Uterus (tissue), 4 donors: Measurements from ENCODE around the gene CHRNA4. TPM values are rescaled to one million over a fixed set of nuclear protein-coding genes. Genes with fewer than 3 reads are reported as not detected.

Source experiments
- DNase-seq, 2 donors: peaks; one replicate each; pipeline ENCODE4 v3.0.0-alpha.2; 2019 to 2020
- H3K27ac ChIP-seq, 2 donors: fragments of 200-600 bp; sonication (generic); 1 replicate in 1 of 2; 2 replicates in 1 of 2; pipeline ENCODE4 v1.5.1; 2016 to 2018
- H3K27me3 ChIP-seq, 2 donors: fragments of 200-600 bp; sonication (generic); one replicate each; pipeline ENCODE4 v1.5.1; 2018 to 2019; ENCODE audit warnings: control low read depth in 1 of 2
- H3K36me3 ChIP-seq, 2 donors: fragments of 200-600 bp; sonication (generic); one replicate each; pipeline ENCODE4 v1.5.1; 2019; ENCODE audit warnings: control low read depth in 1 of 2
- H3K4me1 ChIP-seq, 2 donors: fragments of 200-600 bp; sonication (generic); one replicate each; pipeline ENCODE4 v1.5.1; 2018 to 2019; ENCODE audit warnings: control low read depth in 1 of 2
- H3K4me3 ChIP-seq, 2 donors: fragments of 200-600 bp; sonication (generic); 1 replicate in 1 of 2; 2 replicates in 1 of 2; pipeline ENCODE4 v1.5.1; 2018 to 2019; ENCODE audit warnings: mild to moderate bottlenecking in 1 of 2
- H3K9me3 ChIP-seq, 2 donors: fragments of 200-600 bp; sonication (generic); one replicate each; pipeline ENCODE4 v1.5.1; 2019; ENCODE audit warnings: control low read depth in 1 of 2
- POLR2A ChIP-seq, 2 donors: fragments of 450-650 bp; IDR thresholded peaks; one replicate each; pipeline ENCODE4 v1.6.1; 2016; ENCODE audit warnings: antibody characterized with exemption in 2 of 2, mild to moderate bottlenecking in 1 of 2, moderate library complexity in 1 of 2
- intact Hi-C: fragments of 100-400 bp; cut with DNase I; formaldehyde crosslinking; loops from one replicate; pipeline ENCODE4 v1.15.1; 2023; ENCODE audit warnings: low total_unique reads
- total RNA-seq, 4 donors: library from RNA; depleted of rRNA in 3 of 4; stranded (reverse); fragments of >200 nt in 3 of 4; gene quantifications; one replicate each; pipeline versions ENCODE4 v1.1.0 to v1.2.4, GENCODE V29; 2014 to 2023
- TF ChIP-seq, protein P1 (sequence below), 4 experiments: fragments of 200-600 bp in 2 of 4; fragments of 450-650 bp in 2 of 4; sonication (generic) in 2 of 4; IDR thresholded peaks; one replicate each; pipeline ENCODE4 v1.5.1; 2016 to 2019; ENCODE audit warnings: antibody characterized with exemption in 4 of 4, mild to moderate bottlenecking in 2 of 4, moderate library complexity in 1 of 4
- donor health status: DM: yes; HTN: yes; CAD: no.

Gene CHRNA4
- total RNA-seq, 4 donors from 2014 or later, result 0.21 to 1.5 TPM; not detected in 2

- no peaks in the 10 kb centered on the region for H3K9me3 ChIP-seq
- H3K4me3 ChIP-seq, result no peak overlapping the region
- no peaks in the 10 kb centered on the region for H3K4me1 ChIP-seq
- H3K27ac ChIP-seq, result no peak overlapping the region
- no peak for DNase-seq
- TF ChIP-seq, protein P1, sequence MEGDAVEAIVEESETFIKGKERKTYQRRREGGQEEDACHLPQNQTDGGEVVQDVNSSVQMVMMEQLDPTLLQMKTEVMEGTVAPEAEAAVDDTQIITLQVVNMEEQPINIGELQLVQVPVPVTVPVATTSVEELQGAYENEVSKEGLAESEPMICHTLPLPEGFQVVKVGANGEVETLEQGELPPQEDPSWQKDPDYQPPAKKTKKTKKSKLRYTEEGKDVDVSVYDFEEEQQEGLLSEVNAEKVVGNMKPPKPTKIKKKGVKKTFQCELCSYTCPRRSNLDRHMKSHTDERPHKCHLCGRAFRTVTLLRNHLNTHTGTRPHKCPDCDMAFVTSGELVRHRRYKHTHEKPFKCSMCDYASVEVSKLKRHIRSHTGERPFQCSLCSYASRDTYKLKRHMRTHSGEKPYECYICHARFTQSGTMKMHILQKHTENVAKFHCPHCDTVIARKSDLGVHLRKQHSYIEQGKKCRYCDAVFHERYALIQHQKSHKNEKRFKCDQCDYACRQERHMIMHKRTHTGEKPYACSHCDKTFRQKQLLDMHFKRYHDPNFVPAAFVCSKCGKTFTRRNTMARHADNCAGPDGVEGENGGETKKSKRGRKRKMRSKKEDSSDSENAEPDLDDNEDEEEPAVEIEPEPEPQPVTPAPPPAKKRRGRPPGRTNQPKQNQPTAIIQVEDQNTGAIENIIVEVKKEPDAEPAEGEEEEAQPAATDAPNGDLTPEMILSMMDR (IDR thresholded peaks at IDR 0.05), result no peak
- TF ChIP-seq POLR2A (IDR thresholded peaks at IDR 0.05), result no peak
- intact Hi-C loops, result no loop called here
- H3K36me3 ChIP-seq, result no peaks in the 10 kb centered on the region
- peaks cover 5 to 19% of the 10 kb centered on the region in 2 donors for H3K27me3 ChIP-seq
These were observed 59.5 kb downstream of the CHRNA4 start for GRCh38 chr20:63301671-63302070.

- Histone ChIP-seq H3K9me3 (no peaks in the 10 kb centered on the region), H3K27me3 (peaks cover 5 to 25% of the 10 kb centered on the region in 2 donors), H3K4me1 (no peaks in the 10 kb centered on the region), H3K36me3 (no peaks in the 10 kb centered on the region), H3K4me3 (no peak overlapping the region), H3K27ac (no peak overlapping the region)
- DNase-seq, result no peak
- no peak for TF ChIP-seq POLR2A (IDR thresholded peaks at IDR 0.05)
- TF ChIP-seq, protein P1 (IDR thresholded peaks at IDR 0.05), result no peak
- intact Hi-C loops, result no loop called here
These were observed 62.3 kb downstream of the CHRNA4 start for GRCh38 chr20:63298731-63299312.

DNA sequence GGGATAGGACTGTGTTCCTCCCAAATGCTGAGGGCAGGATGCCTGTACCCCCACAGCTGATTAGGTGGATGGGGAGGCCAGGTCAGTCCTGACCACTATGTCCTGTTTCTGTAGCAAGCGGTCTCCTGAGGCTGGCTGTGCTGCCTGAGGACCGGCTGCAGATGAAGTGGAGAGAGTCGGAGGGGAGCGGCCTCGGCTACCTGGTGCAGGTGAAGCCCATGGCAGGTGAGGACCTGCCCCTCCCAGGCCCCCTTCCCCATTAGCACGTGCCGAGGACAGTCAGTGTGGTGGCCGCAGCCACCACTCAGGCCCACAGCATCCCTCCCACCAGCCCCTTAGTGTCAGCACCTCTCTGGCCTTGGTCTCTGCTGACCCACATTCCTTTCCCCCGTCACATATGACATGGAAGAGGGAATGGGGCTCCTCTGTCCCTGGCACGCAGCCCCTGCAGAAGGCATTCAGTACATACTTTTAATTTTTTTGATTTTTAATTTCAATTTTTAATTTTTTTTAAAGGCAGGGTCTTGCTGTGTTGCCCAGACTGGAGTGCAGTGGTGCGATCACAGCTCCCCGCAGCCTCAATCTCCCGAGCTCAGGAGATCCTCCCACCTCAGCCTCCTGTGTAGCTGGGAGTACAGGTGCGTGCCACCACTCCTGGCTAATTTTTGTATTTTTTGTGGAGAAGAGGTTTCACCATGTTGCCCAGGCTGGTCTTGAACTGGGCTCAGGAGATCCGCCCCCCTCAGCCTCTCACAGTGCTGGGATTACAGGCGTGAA, 63.2 kb downstream of the CHRNA4 start:
- Histone ChIP-seq H3K27ac (no peak overlapping the region), H3K36me3 (no peaks in the 10 kb centered on the region), H3K4me1 (no peaks in the 10 kb centered on the region), H3K4me3 (no peak overlapping the region), H3K9me3 (no peaks in the 10 kb centered on the region), H3K27me3 (peaks cover 5 to 25% of the 10 kb centered on the region in 2 donors)
- DNase-seq, result no peak
- intact Hi-C loops, result no loop called here
- TF ChIP-seq, protein P1 (IDR thresholded peaks at IDR 0.05), result no peak
- TF ChIP-seq POLR2A (IDR thresholded peaks at IDR 0.05), result no peak

- DNase-seq, result no peak
- H3K27me3 ChIP-seq, result peaks cover 5 to 25% of the 10 kb centered on the region in 2 donors
- no peak overlapping the region for H3K27ac ChIP-seq
- no peaks in the 10 kb centered on the region for H3K4me1 ChIP-seq
- H3K4me3 ChIP-seq, result no peak overlapping the region
- intact Hi-C loops, result no loop called here
- H3K36me3 ChIP-seq, result no peaks in the 10 kb centered on the region
- TF ChIP-seq, protein P1 (IDR thresholded peaks at IDR 0.05), result no peak
- no peak for TF ChIP-seq POLR2A (IDR thresholded peaks at IDR 0.05)
- H3K9me3 ChIP-seq, result no peaks in the 10 kb centered on the region
These were observed 63.8 kb downstream of the CHRNA4 start for GRCh38 chr20:63297371-63297781.
